T-helper 22 cell (primary cell): ENCODE results near the gene MICAL3.
"Not testable (repeated sequence)": the region's sequence is repeated elsewhere in the genome, so short reads cannot be mapped to it uniquely, and the experiment has no call there.

ENCODE experiments used
- DNase-seq: peaks from one replicate; pipeline ENCODE4 v3.0.0-alpha.2; 2020; ENCODE audit warnings: low read depth

MICAL3 gene

DNA sequence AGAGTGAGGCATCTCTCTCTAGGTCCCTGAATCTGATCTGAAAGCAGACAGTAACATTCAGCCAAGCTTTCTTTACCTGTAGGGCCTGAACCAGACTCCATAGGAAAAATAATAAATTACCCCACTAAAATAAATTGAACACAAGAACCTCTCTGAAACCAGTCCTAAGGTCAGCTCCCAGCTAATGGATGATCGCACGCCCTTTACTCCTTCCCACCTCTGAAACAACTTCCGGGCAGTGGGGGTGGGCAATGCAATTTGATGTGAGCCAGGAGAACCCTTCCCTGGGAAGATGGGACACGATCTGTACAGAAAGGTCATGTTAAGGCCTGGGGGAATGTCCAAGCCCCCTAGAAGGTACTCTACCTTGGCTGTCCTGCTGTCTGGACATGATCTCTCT, 71.2 kb downstream of the MICAL3 start:
- no peak for DNase-seq

DNA sequence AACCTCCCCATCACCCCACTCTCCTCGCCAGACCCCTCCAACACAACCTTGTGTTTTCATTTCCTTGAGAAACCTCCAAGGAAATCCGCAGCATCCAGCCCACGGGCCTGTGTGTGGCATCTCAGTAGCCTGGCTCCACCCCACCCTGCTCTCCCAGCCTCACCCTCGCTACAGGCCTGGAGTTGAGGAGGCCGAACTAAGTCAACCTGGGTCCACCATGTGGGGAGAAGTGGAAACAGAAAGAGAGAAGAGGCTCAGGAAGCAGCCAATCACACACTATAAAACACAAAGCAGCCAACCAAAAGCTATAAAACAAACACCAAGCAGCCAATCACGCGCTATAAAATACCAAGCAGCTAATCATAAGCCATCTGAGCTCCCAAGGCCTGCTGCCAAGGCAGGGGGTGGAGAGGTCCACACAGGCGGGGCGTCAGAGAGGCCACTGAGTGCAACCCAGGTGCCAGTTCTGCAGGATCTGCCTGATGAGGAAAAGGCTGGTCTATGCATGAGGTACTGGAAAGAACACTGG, 72.0 kb downstream of the MICAL3 start:
- no peak for DNase-seq

DNA sequence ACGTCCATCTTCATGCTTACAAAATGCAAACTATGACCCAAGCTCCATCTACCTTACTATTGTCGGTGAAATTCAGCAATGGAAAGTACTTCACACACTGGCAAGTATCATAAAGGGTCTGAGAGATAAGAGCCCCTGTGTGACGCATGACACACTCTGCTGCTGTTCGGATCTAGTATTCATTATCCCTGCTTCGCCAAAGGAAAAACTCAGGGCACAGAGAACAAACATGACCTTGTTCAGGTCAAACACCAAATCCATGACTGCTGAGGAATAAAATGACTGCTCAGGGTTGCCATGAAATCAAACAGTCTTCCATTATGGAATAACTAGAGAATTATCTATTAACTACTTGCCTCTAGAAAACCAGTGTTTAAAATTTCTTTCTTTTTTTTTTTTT, 73.0 kb downstream of the MICAL3 start:
- no peak for DNase-seq

DNA sequence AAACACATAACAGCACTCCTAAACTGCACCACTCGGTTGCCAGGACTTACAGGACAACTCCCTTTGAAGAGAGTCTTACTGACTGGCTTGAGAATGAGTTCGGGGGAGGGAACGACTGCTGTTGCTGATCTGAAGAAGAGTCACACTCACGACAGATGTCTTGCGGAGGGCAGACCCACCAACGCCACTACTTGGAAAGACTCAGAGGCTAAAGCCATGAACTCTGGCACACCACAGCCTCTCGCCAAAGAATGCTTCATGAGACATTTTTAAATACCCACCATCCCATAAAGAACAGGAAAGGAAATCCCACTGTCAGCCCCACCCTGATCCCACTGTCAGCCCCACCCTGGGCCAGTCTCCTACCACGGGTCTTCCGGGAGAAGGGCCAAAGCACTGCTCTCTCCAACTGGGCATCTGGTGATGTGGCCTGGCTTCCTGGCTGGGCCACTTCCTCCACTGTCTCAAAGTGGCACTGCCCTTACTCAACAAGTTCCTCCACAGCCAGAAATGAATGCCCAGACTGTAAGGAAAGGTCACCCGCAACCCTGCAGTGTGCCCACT, 73.6 kb downstream of the MICAL3 start:
- DNase-seq, result no peak

DNA sequence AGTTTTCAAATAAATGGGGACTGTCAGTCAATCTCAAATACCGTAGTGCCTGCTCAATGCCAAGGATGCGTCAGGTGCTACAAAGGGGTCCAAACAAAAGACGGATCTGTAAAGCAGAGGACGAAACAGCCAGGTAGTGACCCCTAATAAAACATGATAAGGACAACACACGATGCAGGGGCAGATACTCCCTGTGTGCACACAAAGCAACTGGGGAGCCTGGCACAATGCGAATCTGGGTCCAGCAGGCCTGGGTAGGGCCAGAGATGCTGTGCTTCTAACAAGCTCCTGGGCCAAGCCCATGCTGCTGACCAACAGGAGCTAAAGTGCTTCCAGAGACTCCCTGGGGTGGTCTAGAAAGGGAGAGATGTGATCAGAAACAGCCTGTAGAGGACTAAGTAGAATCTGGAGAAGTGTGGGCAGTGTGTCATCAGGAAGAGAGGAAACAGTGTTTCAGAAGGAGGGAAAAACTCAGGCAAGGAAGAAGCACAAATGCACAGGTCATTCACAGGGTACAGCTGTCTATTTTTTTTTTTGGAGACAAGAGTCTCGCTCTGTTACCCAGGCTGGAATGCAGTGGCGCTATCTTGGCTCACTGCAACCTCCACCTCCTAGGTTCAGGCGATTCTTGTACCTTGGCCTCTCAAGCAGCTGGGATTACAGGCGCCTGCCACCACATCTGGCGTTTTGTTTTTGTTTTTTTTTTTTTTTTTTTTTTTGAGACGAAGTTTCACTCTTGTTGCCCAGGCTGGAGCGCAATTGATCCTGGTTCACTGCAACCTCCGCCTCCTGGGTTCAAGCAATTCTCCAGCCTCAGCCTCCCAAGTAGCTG, 74.5 kb downstream of the MICAL3 start:
- no peak for DNase-seq

DNA sequence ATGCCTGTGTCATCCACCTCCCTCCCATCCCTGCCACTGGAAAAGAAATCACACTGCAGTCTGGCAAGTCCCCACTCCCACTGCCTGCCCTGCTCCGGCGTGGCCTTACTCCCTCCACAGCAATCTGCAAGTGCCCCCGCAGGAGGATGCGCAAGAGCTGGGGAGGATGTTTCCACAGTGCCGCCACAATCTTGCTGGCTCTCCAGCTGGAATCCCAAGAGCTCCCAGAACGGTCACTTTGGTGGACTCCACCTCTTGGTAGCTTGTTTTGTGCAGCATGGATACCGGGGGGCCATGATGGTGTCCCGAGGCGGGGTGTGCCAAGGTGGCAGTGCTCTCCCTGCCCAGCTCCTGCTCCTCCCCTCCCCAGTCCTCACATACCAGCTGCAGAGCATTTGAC, 76.3 kb downstream of the MICAL3 start:
- no peak for DNase-seq

DNA sequence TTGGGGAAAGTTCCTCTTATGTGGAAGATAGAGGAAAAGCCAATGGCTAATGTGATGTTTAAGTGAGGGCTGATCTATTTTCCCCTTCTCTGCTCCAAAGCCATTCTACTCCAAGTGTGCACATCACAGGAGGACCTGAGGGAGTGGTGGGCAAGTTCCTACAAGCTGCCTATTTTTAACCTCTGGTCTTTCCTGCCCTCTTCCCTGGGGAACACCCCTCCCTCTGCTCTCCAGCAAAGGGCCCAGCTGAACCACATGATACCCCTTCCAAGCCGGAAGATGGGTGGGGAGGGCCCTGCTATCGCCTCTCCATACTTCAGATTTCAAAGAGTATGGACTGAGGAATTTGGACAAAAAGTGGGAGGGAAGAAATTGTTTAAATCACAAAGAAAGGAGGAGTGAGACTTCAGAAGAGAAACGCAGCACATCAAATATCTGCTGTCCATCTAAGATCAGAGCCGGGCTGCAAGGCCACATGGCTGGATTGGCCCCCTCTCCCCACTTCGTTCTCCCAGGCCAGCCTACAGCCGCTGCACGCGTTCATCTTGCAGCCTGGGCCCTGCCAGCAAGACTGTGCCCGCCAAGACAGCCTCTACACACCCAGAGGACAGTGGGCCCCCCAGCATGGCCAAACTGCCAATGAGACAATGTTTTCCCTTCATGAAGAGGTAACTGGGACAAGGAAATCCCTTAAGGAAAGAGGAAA, 77.5 kb downstream of the MICAL3 start:
- DNase-seq, result no peak

DNA sequence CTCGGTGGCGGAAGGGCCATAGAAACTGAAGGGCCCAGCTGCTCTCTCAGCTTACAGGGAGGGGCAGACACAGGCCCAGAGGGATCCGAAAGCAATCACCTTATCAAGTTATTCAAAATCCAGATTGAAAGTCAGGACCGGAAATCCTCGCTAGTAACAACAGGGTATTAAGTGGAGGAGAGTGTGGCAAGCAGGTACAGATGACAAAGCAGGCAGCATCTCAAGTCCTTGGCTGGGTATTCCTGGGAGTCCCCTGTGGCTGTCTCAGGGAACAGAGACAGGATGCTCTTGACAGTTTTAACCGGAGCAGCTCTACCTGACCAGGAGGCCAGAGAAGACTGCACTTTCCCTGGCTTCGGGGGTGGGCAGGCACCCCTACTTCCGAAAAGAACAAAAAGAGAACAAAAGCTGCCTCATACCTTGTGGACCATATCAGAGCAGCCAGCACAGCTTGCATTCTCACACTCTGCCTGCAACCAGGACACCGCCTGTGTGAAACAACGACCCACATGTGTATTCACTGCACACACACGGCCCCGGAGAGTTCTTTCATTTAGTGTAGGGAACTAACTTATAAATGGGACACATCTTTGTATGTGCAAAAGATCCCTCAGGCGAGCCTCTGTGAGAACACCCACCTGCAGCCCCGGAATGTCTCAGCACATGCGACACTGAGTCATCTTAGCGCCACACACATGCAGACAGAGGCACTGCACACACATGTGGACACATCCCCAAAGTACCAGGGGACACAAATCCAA, 78.3 kb downstream of the MICAL3 start:
- no peak for DNase-seq

DNA sequence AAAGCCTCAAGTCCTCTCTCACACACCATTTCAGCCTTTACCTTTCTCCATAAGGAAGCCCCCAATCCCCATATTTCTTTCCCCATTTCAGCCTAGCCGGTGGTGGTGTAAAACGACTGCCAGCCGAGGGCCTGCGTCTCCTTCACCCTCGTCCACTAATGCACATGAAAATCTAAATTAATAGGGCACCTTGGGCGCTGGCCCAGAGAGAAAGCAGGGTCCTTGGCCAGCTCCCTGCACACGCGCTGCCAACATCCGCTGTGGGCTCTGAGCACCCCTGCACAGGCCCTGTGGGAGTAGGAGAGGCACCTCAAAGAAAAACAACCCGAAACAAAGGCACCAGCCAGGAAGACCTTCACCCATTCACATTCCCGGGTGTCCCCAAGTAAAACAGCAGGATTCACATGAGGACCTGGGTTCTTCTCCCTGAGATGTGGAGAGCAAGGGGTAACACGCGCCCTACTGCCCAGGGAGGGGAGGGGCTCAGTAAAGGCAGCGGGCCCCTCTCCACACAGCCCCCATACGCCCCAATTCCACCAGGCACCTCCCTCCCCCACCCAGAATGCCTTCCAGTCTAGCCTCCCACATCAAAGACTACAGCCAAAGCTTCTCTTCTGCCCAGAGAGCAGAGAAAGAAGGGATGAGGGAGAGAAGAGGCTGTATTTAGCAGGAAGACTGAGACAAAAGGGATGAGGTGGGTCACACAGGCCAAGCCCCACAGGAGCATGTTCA, 79.0 kb downstream of the MICAL3 start:
- DNase-seq, result no peak

DNA sequence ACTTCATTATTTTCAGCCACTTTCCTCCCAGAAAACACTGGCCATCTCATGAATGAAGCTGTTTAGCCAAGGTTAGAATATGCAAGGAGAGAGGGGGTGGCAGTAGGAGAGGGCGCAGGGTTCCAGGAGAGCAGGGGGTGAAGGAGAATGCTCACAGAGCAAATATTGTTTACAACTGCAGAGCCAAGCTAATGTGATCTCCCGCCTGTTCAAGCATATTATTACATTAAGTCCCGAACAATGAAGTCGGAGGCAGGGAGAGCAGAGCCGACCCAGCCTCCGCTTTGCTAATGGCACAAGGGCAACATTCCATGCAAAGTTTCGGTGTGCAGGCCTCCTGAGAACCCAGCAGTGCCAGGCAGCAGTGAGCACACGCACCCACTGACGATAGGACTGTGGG, 80.1 kb downstream of the MICAL3 start:
- DNase-seq, result no peak

DNA sequence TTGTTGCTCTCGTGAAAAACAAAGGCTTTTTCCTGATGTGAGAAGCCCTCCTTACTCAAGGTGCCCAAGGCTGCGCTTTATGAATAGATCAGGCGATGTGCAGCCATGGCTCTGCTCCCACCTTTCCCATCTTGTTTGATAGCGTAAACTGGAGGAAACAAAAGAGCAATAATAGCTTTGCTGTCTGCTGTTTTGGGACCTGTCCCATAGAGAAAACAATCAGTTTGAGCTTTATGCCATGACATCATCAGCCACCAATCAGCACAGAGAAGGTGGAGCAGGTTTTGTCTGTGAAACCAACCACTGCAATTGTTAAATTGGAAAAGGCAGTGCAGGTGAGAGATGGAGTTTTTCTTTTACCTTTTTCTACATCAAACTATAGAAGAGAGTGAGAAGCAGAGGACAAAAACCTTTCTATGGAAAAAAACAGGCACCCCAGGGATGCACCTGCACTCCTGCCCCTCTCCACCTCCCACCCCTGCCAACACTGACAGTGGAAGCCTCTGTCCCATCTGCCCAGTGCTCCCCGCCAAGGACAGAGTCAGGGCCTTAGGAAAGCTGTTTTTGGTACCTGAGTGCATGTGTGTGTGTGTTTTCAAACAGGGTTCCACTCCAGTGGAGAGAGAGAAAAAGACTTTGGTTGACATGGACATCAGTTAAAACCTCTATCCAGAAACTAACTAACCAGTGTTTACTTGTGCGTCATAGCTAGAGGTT, 80.7 kb downstream of the MICAL3 start:
- no peak for DNase-seq

DNA sequence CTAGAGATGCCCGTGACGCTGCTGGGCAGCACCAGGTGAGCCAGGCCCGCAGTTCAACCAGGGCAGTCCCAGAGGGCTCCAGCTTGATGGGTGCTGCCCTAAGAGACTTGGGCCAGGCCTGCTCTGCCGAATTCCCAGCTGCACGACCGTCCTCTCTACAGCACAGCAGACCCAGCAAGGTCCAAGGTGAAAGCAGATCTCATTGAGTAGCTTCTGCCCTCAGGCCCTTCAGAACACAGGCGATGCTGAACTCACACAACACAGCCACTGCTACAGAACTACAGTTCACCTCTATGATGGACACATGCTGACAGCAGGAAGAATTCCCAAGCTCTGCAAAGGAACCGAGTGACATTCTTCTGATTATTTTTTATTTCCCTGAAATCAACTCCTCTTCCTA, 81.6 kb downstream of the MICAL3 start:
- no peak for DNase-seq

DNA sequence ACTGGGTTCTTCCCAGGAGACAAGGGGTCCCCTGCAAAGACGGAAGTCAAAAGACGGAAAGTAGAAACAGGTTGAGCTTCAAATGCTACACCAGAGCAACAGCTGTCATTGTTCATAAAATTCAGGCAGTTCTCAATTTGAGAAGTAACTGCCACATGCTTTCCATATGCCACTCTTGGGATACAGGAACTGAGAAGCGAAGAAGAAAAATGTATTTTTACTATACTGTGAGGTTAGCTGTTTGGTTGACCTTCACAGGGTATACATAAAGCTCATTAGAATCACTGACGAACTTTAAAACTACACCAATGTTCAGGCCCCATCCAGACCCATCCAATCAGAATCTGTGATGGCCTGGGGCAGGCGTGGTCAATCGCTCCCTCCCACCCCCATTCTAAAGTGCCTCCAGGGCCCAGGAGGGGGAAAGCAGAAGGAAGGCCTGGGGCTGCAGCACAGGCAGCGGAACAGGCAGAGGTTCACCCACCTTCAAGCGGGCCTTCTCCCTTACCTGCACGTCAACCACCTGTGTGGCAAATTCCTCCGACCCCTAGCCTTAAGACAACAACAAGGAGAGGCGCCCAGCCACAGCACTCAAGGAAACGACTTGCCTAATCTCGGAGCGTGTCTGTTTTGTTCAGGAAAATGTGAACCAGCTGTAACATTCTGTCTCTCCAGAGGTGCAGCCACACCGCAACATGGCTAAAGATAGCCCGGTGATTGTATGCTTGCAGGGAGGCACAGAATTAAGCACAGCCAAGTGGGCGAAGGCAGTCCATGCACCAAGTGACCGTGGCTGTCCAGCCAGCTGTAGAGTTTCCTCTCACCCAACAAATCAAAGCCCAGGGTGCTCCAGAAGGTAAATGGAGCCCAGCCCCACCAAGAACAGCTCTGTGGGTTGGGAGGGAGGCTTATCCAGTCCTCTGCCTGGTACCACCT, 82.6 kb downstream of the MICAL3 start:
- no peak for DNase-seq

DNA sequence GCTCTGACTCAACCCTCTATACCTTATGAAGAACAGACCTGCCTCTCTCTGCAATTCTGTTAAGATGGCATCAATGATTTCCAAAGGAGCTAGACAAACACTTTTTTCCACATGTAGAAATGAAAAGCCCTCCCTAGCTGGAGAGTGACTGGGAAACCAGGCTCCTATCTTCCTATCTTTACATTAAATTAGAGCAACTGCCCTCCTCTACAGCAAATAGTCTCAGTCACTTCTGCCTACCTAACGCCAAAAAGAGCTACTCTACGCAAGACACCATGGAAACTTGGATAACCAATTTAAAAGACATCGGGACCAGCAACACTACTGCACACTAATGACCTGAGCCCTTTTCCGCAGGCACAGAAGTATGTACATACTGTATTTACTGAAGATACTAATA, 84.8 kb downstream of the MICAL3 start:
- no peak for DNase-seq

DNA sequence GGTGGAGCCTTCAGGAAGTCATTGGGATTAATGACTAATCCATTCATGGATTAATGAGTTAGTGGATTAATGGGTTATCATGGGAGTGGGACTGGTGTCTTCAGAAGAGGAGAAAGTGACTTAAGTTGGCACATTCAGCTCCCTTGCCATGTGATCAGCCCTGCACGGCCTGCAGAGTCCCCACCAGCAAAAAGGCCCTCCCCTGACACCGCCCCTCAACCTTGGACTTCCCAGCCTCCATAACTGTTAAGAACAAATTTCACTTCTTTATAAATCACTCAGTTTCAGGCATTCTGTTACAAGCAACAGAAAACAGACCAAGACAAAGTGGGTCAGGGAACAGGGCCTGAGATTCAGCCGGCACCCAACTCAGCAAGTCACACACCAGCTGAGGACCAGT, 85.3 kb downstream of the MICAL3 start:
- DNase-seq, result no peak

DNA sequence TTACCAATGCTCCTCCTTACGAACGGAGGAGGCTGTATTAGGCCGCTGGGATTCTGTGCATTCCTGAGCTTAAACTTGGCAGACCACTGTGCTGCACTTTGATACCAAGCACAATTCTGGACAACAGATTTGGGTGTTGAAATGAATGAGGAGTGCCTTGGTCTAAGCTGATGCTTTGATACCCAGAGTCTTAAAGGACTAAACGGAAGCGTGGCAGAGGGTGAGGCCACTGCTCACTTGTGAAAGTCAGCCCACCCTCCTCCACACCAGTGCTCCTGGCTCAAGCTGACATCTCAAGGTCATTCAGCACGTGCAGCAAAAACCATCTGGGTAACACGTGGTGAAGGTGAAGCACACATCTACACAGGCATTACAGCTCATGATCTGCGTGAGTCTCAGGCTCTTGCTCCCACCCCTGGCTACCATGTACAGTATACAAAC, 85.9 kb downstream of the MICAL3 start:
- no peak for DNase-seq

DNA sequence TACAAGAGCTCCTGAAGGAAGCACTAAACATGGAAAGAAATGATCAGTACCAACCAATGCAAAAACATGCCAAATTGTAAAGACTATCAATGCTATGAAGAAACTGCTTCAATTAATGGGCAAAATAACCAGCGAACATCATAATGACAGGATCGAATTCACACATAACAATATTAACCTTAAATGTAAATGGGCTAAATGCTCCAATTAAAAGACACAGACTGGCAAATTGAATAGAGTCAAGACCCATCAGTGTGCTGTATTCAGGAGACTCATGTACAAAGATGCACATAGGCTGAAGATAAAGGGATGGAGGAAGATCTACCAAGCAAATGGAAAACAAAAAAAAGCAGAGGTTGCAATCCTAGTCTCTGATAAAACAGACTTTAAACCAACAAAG, 91.9 kb downstream of the MICAL3 start:
- DNase-seq, result not testable (repeated sequence)

DNA sequence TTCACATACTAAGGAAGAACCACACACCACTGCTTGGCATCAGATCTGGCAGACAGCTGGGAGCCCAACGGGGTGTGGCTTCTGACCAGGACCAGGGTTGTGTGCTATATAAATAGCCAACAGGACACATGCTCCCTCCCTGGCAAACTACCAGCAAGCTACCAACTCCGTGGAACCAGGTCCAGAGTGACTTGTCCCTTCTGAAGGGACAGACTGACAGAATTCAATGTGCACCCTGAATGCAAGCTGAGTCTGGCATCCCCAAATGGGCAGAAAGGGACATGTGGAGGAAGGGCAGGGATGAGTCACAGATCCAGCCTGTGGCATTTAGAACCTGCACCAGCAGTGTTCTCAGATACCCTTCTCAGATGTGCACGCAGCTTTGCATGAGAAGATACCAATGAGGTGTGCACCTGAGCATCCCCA, 92.9 kb downstream of the MICAL3 start:
- DNase-seq, result no peak

DNA sequence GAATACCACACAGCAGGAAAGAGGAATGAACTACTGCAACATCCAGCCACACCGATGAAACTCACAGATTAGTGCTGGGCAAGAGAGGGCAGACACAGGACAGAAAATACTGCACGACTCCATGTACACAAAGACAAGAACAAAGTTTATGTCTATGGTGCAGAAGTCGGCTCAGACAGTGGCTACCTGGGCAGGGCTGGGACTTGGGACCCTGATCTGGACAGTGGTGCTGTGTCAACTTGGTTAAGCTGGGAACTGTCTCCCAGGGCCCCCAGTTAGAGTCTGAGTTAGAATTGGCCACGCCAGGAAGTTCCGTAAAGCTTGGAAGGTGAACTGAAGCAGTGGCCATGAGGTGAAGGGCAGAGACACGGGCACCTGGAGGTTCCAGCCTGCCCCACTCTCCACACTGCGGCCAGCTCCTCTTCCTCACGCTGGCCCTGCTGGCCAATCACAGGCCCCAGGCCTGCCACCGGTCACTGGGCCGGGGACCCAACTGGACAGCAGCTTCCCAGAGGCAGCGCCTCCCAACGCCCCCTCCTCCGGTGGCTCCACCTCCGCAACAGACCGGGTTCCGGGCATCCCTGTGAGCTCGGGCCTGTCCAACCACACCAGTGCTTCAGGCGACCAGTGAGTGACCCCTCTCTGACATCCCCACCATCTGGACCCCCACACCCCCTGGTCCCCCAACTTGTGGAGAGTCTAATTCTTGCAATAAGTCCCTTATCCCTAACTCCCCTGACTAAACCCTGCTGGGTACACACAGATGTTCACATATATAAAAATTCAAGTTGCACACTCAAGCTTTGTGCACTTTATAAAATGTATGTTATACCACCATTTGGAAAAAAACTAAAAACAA, 93.7 kb downstream of the MICAL3 start:
- no peak for DNase-seq
